ENCODE measurements around the gene IGF1.
"Not testable (repeated sequence)": the region's sequence is repeated elsewhere in the genome, so short reads cannot be mapped to it uniquely, and the experiment has no call there.

The IGF1 gene

GRCh38 chr12:102454808-102455760, 25.3 kb downstream of the IGF1 start:
- DNase-seq (ENCODE audit: low read depth, low spot score), result no peak
- POLR2A ChIA-PET, result no interaction called here
- no peak overlapping the region for H3K4me3 ChIP-seq (ENCODE audit: low read depth, low read length)
- no peak for TF ChIP-seq CTCF (IDR thresholded peaks at IDR 0.05; ENCODE audit: insufficient read depth, low read length, missing control alignments)
- CTCF ChIA-PET, result no interaction called here

GRCh38 chr12:102454330-102454729, 26.0 kb downstream of the IGF1 start:
- no peak for TF ChIP-seq CTCF (IDR thresholded peaks at IDR 0.05; ENCODE audit: insufficient read depth, low read length, missing control alignments)
- CTCF ChIA-PET, result no interaction called here
- POLR2A ChIA-PET, result no interaction called here
- no peak overlapping the region for H3K4me3 ChIP-seq (ENCODE audit: low read depth, low read length)
- DNase-seq (ENCODE audit: low read depth, low spot score), result no peak

GRCh38 chr12:102452605-102453004, 27.8 kb downstream of the IGF1 start:
- DNase-seq (ENCODE audit: low read depth, low spot score), result no peak
- ChIA-PET POLR2A (no interaction called here), CTCF (no interaction called here)
- no peak overlapping the region for H3K4me3 ChIP-seq (ENCODE audit: low read depth, low read length)
- TF ChIP-seq CTCF (IDR thresholded peaks at IDR 0.05; ENCODE audit: insufficient read depth, low read length, missing control alignments), result no peak

- DNase-seq (ENCODE audit: low read depth, low spot score); POLR2A ChIA-PET; CTCF ChIA-PET; H3K4me3 ChIP-seq (ENCODE audit: low read depth, low read length): not testable (repeated sequence)
These were observed 31.3 kb downstream of the IGF1 start for GRCh38 chr12:102449018-102449417.

GRCh38 chr12:102447426-102447825, 32.9 kb downstream of the IGF1 start:
- DNase-seq (ENCODE audit: low read depth, low spot score); CTCF ChIA-PET; H3K4me3 ChIP-seq (ENCODE audit: low read depth, low read length); POLR2A ChIA-PET: not testable (repeated sequence)

- POLR2A ChIA-PET, result no interaction called here
- CTCF ChIA-PET, result no interaction called here
- no peak overlapping the region for H3K4me3 ChIP-seq (ENCODE audit: low read depth, low read length)
- no peak for TF ChIP-seq CTCF (IDR thresholded peaks at IDR 0.05; ENCODE audit: insufficient read depth, low read length, missing control alignments)
- no peak for DNase-seq (ENCODE audit: low read depth, low spot score)
These were observed 35.7 kb downstream of the IGF1 start for GRCh38 chr12:102444707-102445106.

- CTCF ChIA-PET, result no interaction called here
- DNase-seq (ENCODE audit: low read depth, low spot score), result no peak
- POLR2A ChIA-PET, result no interaction called here
- no peak overlapping the region for H3K4me3 ChIP-seq (ENCODE audit: low read depth, low read length)
- TF ChIP-seq CTCF (IDR thresholded peaks at IDR 0.05; ENCODE audit: insufficient read depth, low read length, missing control alignments), result no peak
These were observed 36.3 kb downstream of the IGF1 start for GRCh38 chr12:102444093-102444492.
